ENCODE data around the gene ERLIN1. TPM values are rescaled to one million over a fixed set of nuclear protein-coding genes. Genes with fewer than 3 reads are reported as not detected.

The ERLIN1 gene
- total and polyA plus RNA-seq, 2 experiments from 2014 or later: 7.2 to 20.4 TPM

DNA sequence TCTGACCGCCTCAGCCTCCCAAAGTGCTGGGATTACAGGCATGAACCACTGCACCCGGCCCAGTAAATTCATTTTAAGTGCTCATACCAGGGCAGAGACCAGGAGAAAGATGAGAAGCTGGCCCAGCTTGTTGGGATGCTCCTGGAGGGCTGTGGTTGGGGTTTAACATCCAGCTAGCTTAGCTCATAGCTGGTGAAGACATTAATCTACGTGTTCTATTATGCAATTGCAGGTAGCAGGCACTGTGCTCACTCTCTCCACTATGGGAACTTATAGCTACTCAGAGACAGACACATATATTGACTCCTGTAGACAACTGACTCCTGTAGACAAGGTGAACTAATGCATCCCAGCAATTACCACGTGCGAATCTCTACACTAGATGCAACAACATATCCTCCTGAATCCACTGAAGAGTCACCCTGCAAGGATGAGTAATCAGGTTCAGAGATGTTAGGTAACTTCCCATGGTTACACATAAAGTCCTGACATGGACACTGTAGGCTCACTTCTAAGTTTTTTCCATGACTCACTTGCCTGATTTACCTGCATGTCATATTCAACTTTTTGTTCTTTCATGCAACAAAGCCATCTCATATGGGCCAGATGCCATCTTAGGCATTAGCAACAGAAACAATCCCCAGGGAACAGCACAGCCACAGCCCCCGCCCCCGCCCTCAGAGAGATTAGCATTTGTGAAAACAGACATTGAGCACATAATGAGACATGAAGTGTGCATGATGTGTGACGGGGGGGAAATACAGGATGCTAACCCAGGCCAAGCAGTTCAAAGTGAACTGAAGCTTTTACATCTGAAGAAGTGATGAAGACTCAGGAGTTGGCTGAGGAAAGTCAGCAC, 37.2 kb downstream of the ERLIN1 start:
- Mint-ChIP-seq H3K27me3 (ENCODE audit: insufficient read depth, low read depth, poor library complexity) (peaks cover 3% of the 10 kb centered on the region), H3K9me3 (no peaks in the 10 kb centered on the region; the same call in 2 of the 3 replicates), H3K4me1 (peaks cover 12% of the 10 kb centered on the region; the same call in 2 of the 3 replicates), H3K36me3 (ENCODE audit: low read depth) (peaks cover 19% of the 10 kb centered on the region), H3K27ac (0 out of 2 replicates have a peak overlapping the region, but pooled peaks have one; percentile 1), H3K4me3 (no peak overlapping the region)
- TF ChIP-seq EZH2phosphoT487 (IDR thresholded peaks at IDR 0.05; ENCODE audit: unreplicated experiment) (no peak), STAT1 (IDR thresholded peaks at IDR 0.05; ENCODE audit: unreplicated experiment) (no peak), JUNB (IDR thresholded peaks at IDR 0.05; ENCODE audit: unreplicated experiment) (no peak), NANOG (IDR thresholded peaks at IDR 0.05; ENCODE audit: borderline replicate concordance) (no peak), POLR2AphosphoS5 (IDR thresholded peaks at IDR 0.05; ENCODE audit: low read depth) (no peak)
- TF ChIP-seq, protein P1, sequence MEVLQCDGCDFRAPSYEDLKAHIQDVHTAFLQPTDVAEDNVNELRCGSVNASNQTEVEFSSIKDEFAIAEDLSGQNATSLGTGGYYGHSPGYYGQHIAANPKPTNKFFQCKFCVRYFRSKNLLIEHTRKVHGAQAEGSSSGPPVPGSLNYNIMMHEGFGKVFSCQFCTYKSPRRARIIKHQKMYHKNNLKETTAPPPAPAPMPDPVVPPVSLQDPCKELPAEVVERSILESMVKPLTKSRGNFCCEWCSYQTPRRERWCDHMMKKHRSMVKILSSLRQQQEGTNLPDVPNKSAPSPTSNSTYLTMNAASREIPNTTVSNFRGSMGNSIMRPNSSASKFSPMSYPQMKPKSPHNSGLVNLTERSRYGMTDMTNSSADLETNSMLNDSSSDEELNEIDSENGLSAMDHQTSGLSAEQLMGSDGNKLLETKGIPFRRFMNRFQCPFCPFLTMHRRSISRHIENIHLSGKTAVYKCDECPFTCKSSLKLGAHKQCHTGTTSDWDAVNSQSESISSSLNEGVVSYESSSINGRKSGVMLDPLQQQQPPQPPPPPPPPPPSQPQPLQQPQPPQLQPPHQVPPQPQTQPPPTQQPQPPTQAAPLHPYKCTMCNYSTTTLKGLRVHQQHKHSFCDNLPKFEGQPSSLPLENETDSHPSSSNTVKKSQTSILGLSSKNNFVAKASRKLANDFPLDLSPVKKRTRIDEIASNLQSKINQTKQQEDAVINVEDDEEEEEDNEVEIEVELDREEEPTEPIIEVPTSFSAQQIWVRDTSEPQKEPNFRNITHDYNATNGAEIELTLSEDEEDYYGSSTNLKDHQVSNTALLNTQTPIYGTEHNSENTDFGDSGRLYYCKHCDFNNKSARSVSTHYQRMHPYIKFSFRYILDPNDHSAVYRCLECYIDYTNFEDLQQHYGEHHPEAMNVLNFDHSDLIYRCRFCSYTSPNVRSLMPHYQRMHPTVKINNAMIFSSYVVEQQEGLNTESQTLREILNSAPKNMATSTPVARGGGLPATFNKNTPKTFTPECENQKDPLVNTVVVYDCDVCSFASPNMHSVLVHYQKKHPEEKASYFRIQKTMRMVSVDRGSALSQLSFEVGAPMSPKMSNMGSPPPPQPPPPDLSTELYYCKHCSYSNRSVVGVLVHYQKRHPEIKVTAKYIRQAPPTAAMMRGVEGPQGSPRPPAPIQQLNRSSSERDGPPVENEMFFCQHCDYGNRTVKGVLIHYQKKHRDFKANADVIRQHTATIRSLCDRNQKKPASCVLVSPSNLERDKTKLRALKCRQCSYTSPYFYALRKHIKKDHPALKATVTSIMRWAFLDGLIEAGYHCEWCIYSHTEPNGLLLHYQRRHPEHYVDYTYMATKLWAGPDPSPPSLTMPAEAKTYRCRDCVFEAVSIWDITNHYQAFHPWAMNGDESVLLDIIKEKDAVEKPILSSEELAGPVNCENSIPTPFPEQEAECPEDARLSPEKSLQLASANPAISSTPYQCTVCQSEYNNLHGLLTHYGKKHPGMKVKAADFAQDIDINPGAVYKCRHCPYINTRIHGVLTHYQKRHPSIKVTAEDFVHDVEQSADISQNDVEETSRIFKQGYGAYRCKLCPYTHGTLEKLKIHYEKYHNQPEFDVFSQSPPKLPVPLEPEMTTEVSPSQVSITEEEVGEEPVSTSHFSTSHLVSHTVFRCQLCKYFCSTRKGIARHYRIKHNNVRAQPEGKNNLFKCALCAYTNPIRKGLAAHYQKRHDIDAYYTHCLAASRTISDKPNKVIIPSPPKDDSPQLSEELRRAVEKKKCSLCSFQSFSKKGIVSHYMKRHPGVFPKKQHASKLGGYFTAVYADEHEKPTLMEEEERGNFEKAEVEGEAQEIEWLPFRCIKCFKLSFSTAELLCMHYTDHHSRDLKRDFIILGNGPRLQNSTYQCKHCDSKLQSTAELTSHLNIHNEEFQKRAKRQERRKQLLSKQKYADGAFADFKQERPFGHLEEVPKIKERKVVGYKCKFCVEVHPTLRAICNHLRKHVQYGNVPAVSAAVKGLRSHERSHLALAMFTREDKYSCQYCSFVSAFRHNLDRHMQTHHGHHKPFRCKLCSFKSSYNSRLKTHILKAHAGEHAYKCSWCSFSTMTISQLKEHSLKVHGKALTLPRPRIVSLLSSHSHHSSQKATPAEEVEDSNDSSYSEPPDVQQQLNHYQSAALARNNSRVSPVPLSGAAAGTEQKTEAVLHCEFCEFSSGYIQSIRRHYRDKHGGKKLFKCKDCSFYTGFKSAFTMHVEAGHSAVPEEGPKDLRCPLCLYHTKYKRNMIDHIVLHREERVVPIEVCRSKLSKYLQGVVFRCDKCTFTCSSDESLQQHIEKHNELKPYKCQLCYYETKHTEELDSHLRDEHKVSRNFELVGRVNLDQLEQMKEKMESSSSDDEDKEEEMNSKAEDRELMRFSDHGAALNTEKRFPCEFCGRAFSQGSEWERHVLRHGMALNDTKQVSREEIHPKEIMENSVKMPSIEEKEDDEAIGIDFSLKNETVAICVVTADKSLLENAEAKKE (CRISPR knock-in tag; IDR thresholded peaks at IDR 0.05): no peak
- TF ChIP-seq, protein P2, sequence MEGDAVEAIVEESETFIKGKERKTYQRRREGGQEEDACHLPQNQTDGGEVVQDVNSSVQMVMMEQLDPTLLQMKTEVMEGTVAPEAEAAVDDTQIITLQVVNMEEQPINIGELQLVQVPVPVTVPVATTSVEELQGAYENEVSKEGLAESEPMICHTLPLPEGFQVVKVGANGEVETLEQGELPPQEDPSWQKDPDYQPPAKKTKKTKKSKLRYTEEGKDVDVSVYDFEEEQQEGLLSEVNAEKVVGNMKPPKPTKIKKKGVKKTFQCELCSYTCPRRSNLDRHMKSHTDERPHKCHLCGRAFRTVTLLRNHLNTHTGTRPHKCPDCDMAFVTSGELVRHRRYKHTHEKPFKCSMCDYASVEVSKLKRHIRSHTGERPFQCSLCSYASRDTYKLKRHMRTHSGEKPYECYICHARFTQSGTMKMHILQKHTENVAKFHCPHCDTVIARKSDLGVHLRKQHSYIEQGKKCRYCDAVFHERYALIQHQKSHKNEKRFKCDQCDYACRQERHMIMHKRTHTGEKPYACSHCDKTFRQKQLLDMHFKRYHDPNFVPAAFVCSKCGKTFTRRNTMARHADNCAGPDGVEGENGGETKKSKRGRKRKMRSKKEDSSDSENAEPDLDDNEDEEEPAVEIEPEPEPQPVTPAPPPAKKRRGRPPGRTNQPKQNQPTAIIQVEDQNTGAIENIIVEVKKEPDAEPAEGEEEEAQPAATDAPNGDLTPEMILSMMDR (conservative IDR thresholded peaks at IDR 0.05; ENCODE audit: low read depth in 2 of 2): no peak
- Histone ChIP-seq H3K79me2 (replicated peaks; ENCODE audit: insufficient read depth) (no peaks in the 10 kb centered on the region), H3K36me3 (ENCODE audit: insufficient read depth) (peaks cover 18% of the 10 kb centered on the region), H3K4me3 (no peak overlapping the region), H3K4me1 (ENCODE audit: insufficient read depth) (no peaks in the 10 kb centered on the region), H4K20me1 (replicated peaks; ENCODE audit: insufficient read depth) (no peaks in the 10 kb centered on the region), H2AFZ (no peak overlapping the region), H3K27ac (ENCODE audit: low read depth) (no peak overlapping the region), H3K27me3 (ENCODE audit: insufficient read depth) (no peaks in the 10 kb centered on the region), H3F3A (replicated peaks; ENCODE audit: low read depth) (no peaks in the 10 kb centered on the region), H3K9me2 (ENCODE audit: insufficient read depth) (0 out of 2 replicates have a peak, but pooled peaks cover 2% of the 10 kb centered on the region), H3K4me2 (no peak overlapping the region)
- ATAC-seq: no peak
- no peak for DNase-seq (ENCODE audit: low spot score)
